GM13977 (cell line): ENCODE data around the gene TUBB4B.

Experiments
- DNase-seq: peaks from one replicate; pipeline ENCODE4 v3.0.0; 2012; ENCODE audit warnings: low spot score
- CTCF ChIP-seq: IDR thresholded peaks from 2 replicates; pipeline ENCODE4 v1.5.1; 2012; ENCODE audit warnings: mild to moderate bottlenecking, control low read depth; ENCODE audit not compliant: insufficient read depth; ENCODE audit errors: extremely low read depth, missing control alignments
- in situ Hi-C: fragments of 300-500 bp; cut with MboI; formaldehyde crosslinking; loops from one replicate; pipeline ENCODE4 v1.12.0; 2022; ENCODE audit warnings: low sequenced_read_pairs, low pct_unique_long_range_greater_than_20kb, mixed read lengths, inconsistent platforms; ENCODE audit not compliant: unreplicated experiment

The TUBB4B gene

DNA sequence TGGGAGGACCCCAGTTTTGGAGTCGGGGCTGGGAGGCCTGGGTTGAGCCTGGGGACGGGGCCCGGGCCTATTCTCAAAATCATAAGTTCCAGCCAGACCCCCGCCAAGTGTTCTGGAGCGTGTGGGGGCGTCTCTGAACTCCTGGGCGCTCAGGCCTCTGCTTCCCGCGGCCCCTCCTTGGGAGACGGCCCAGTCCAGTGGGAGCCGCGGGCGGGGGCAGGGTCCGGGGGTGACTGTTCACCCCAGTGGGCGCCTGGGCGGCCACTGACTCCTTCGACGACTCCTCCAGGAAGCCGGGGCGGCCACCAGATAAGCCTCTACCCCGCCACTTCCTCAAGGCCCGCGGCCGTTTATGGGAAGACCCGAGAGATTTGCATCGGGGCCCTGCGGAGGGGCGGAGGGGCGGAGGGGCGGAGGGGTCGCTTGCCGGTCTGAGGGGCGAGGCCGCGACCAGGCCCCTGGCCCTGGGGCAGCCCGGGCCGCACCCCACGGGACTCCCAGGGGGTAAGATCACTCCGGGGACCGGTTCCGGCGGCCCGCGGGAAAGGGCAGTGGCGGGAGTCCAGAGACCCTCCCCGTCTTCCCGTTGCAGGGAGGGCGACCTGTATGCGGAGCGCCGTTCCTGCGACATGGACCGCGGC lies 37.1 kb downstream of the TUBB4B start:
- in situ Hi-C loops: no loop called here
- DNase-seq: no peak

DNA sequence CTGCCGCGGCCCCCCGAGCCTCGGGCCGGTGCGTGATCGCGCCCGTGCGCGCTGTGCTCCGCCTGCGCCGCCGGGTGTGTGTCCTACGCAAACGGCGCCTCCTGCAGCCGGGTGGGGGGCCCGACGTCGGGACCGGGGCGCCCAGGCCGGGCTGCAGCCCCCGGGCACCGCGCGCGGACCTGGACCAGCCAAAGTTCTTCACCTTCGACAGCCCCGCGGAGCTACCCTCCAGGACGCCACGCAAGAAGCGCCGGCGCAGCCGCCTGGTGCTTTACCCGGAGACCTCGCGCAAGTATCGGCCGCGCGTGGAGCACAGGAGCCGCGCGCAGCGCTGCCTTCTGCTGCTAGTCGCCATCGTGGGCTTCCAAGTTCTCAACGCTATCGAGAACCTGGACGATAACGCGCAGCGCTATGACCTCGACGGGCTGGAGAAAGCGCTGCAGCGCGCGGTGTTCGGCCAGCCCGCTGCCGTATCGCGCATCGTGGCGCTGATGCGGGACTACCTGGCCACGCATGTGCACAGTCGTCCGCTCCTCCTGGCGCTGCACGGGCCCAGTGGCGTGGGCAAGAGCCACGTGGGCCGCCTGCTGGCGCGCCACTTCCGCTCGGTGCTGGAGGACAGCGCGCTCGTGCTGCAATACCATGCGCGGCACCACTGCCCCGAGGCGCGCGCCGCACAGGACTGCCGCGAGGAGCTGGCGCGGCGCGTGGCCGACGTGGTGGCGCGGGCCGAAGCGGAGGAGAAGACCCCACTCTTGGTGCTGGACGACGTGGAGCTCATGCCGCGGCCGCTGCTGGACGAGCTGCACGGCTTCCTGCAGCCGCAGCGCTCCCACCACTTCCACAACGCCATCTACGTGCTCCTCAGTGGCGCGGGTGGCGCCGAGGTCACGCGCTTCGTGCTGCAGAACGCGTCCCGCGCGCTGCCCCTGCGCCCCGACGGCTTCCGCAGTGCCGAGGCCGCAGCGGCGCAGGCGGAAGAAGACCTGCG lies 37.9 kb downstream of the TUBB4B start:
- in situ Hi-C loops: no loop called here
- TF ChIP-seq CTCF: no peak
- DNase-seq: no peak

More for the DNA sequence above, 37.1 kb downstream of the TUBB4B start:
- TF ChIP-seq CTCF: no peak

- TF ChIP-seq CTCF: no peak
- in situ Hi-C loops: no loop called here
- no peak for DNase-seq
Measured at GRCh38 chr9:137279741-137280473, 38.8 kb downstream of the TUBB4B start.

GRCh38 chr9:137280474-137281344 lies 39.6 kb downstream of the TUBB4B start:
- in situ Hi-C loops: no loop called here
- DNase-seq: peak; percentile 73
- peak; percentile 62 for TF ChIP-seq CTCF

GRCh38 chr9:137281345-137282116 lies 40.4 kb downstream of the TUBB4B start:
- in situ Hi-C loops: no loop called here
- DNase-seq: no peak
- TF ChIP-seq CTCF: no peak
